G401 (cell line): ENCODE results near the gene NDOR1. TPM values are rescaled to one million over a fixed set of nuclear protein-coding genes. Genes with fewer than 3 reads are reported as not detected.
"Not testable (repeated sequence)": the region's sequence is repeated elsewhere in the genome, so short reads cannot be mapped to it uniquely, and the experiment has no call there.

Source experiments
- DNase-seq: peaks from one replicate; pipeline ENCODE4 v3.0.0-alpha.2; 2015; ENCODE audit warnings: low spot score
- in situ Hi-C: cut with HindIII; loops from 2 replicates; pipeline ENCODE4 v1.10.0; 2016; ENCODE audit warnings: low sequenced_read_pairs, mixed read lengths
- total RNA-seq: library from RNA; depleted of rRNA; stranded (reverse); fragments of >200 nt; shearing (Covaris generic); gene quantifications from 2 replicates; pipeline ENCODE4 v1.2.3, GENCODE V29; 2014

The NDOR1 gene
- total RNA-seq, 1 experiment from 2014 or later, result 6.4 TPM

GRCh38 chr9:137250329-137251193 is 45.1 kb downstream of the NDOR1 start:
- in situ Hi-C loops, result no loop called here
- no peak for DNase-seq

GRCh38 chr9:137251194-137251461 is 45.6 kb downstream of the NDOR1 start, which contains the start of gene STPG3:
Gene STPG3, plus strand, starts transcription at chr9:137251286. Its CDS starts 1 bp downstream, at chr9:137251287.
- no peak for DNase-seq
- in situ Hi-C loops, result no loop called here

GRCh38 chr9:137251490-137252268 is 46.2 kb downstream of the NDOR1 start:
- DNase-seq, result no peak
- in situ Hi-C loops, result no loop called here

- in situ Hi-C loops, result no loop called here
- DNase-seq, result no peak
Measured at GRCh38 chr9:137252555-137253506, 47.3 kb downstream of the NDOR1 start.

GRCh38 chr9:137253717-137254623 is 48.5 kb downstream of the NDOR1 start:
- peak; percentile 19 for DNase-seq

GRCh38 chr9:137254624-137255447 is 49.3 kb downstream of the NDOR1 start, which contains the start of gene NELFB:
Gene NELFB, plus strand, starts transcription at chr9:137255327.
- in situ Hi-C loops, result no loop called here
- DNase-seq, result peak; percentile 85

More at GRCh38 chr9:137253717-137254623, 48.5 kb downstream of the NDOR1 start:
- in situ Hi-C loops, result no loop called here

GRCh38 chr9:137255448-137256114 is 50.1 kb downstream of the NDOR1 start:
- in situ Hi-C loops, result no loop called here
- no peak for DNase-seq

- DNase-seq, result no peak
- in situ Hi-C loops, result no loop called here
Measured at GRCh38 chr9:137256362-137256761, 50.9 kb downstream of the NDOR1 start.

GRCh38 chr9:137256856-137257255 is 51.4 kb downstream of the NDOR1 start:
- in situ Hi-C loops, result no loop called here
- no peak for DNase-seq

- DNase-seq, result peak; percentile 64
- in situ Hi-C loops, result not testable (repeated sequence)
Measured at GRCh38 chr9:137262173-137262908, 56.8 kb downstream of the NDOR1 start.

GRCh38 chr9:137262909-137263285 is 57.4 kb downstream of the NDOR1 start:
- in situ Hi-C loops, result no loop called here
- no peak for DNase-seq

GRCh38 chr9:137263506-137263905 is 58.0 kb downstream of the NDOR1 start:
- no peak for DNase-seq
- in situ Hi-C loops, result no loop called here

- no peak for DNase-seq
- in situ Hi-C loops, result no loop called here
Measured at GRCh38 chr9:137264067-137264466, 58.6 kb downstream of the NDOR1 start.

- in situ Hi-C loops, result no loop called here
- DNase-seq, result no peak
Measured at GRCh38 chr9:137265496-137266161, 60.1 kb downstream of the NDOR1 start.

- no peak for DNase-seq
Measured at GRCh38 chr9:137266162-137266527, 60.6 kb downstream of the NDOR1 start.

More at GRCh38 chr9:137266162-137266527, 60.6 kb downstream of the NDOR1 start:
- in situ Hi-C loops, result no loop called here
